ENCODE data around the gene MYRFL.
"Not testable (repeated sequence)": the region's sequence is repeated elsewhere in the genome, so short reads cannot be mapped to it uniquely, and the experiment has no call there.

MYRFL gene

DNA sequence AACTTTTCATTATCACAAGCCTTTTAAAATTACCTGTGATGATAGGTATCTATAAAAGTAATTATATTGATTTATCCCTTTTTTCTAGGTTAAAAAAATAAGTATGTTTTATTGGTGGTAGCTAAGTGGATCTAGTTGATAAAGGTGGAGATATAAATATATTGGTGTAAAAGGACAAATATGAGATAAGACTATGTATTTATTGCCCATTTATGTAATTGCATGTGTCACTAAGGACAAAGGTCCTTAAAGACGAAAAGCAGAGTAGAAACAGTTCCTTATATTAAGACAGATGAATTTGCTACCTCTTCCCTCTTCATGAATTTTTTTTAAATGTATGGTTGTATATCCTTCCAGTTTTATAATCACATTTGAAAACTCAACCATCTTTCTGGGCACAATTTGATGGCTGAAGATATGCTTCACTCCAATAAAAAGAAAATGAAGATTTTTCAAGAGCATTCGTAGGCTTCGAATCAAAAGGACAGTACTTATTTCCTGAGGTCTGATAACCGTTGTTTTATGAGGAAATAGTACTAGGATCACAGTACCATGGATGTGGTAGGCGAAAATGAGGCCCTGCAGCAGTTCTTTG is at the start of gene MYRFL:
MYRFL (plus strand) TSS at position 262 of the 595 bp plus-strand sequence; CDS start at position 553, 291 bp downstream.
- DNase-seq = no peak

DNA sequence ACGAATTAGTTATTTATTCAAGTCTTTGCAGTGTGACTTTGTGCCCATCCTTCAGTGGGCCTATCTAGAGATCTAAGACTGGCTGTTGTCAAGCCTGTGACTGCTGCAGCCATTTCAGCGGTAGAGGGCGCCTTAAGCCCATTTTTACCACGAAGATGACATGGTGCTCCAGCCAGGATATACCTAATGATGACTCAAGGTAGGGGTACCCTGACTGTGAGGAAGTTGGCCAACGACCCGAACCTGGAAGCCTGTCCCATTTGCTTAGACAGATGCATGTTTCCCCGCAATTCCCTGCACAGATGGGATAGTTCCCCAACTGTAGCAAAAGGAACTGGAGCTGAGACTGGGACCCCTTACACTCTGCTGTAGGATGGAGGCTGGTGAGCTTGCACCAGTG is 45.1 kb upstream of the MYRFL start:
- DNase-seq = no peak

DNA sequence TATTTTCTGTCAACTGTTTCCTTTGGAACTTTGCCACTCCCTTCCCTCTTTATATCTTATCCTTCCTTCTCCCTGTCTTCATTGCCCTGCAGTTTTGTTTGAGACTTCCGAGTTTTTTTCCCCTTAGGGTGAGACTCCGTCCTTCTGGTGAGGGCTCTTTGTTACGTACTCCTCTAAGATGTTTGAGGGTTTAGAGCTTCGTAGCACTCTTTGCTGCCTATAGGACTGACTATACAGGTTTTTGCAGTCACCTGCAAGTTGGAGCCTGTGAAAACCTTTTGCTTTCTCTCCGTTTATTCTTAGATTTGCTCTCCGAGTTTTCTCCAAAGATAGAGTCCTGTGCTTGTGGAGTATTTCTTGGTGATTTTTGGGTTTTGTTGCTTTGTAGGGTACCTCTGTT is 41.7 kb upstream of the MYRFL start:
- DNase-seq = no peak

DNA sequence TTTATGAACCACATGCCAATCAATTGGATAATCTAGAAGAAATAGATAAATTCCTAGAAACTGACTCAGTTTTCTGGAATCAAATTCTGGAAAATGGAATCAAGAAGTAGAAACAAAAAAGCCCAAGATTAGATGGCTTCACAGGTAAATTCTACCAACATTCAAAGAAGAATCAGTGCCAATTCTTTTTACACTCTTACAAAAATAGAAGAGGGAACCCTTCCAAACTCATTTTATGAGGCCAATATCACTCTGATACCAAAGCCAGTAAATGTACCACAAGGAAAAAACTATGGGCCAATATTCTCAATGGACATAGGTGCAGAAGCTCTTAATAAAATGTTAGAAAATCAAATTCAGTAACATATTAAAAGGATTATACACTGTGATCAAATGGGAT is 35.7 kb upstream of the MYRFL start:
- no peak for DNase-seq

DNA sequence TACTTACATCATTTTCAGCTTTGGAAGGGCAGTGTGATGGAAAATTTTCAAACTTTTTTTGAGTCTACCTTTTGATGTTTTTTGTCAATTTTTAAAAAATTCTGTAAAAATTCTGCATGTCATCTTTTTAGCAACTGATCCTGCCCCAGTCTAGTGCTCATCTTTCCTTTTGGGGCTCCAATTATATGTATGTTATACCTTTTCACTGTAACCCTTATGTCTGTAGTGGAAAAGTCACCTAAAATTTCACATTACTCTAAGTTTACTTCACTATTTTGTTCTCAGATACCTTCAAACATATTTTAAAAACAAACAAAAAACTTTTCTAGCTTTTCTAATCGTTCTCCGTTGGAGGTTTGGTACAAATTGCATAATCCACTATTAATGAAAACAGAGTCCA is 32.5 kb upstream of the MYRFL start:
- DNase-seq = no peak

DNA sequence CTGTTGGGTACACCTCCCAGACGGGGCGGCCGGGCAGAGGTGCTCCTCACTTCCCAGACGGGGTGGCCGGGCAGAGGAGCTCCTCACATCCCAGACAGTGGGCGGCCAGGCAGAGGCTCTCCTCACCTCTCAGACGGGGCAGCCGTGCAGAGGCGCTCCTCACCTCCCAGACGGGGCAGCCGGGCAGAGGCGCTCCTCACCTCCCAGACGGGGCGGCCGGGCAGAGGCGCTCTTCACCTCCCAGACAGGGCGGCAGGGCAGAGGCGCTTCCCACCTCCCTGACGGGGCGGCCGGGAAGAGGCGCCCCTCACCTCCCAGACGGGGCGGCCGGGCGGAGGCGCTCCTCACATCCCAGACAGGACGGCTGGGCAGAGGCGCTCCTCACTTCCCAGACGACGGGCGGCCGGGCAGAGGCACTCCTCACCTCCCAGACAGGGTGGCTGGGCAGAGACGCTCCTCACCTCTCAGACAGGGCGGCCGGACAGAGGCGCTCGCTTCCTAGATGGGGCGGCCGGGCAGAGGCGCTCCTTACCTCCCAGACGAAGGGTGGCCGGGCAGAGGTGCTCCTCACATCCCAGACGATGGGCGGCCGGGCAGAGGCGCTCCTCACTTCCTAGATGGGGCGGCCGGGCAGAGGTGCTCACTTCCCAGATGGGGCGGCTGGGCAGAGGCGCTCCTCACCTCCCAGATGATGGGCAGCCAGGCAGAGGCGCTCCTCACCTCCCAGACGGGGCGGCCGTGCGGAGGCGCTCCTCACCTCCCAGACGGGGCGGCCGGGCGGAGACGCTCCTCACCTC is 17.7 kb upstream of the MYRFL start:
- DNase-seq = not testable (repeated sequence)

DNA sequence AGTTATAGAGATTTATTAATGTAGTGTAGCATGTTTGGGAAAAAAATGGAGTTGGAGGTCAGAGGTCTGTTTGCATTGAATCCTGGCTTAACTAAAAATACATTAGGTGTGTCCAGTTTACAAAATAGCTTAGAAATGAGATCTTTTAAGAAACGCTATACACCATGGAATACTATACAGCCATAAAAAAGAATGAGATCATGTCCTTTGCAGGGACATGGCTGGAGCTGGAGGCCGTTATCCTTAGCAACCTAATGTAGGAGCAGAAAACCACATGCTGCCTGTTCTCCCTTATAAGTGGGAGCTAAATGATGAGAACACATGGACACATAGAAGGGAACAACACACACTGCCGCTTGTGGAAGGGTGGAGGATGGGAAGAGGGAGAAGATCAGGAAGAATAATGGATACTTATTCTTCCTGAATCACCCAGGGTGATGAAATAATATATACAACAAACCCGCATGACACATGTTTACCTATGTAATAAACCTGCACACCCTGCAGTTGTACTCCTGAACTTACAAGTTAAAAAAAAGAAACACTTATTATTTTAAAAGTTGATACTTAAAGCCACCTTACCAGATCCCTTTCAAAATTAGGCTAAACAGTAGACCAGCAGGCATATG is 14.0 kb upstream of the MYRFL start:
- no peak for DNase-seq

DNA sequence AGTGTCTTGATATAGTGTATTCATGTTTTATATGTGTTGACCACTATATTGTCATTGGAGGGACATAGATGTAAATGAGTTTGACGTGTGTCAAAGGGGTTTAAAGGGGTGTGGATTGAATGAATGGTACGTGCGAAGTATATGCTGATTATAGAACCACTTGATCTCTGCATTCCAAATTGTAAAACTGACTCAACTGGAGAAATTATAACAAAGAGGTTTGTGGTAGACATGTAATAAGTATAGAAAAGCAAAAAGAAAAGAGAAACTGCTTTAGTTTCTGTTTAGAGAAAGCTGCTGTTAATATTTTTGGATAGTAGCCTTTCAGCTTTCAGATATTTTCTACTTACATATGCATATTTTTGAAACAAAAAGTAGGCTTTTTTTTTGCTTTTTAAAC is 8.9 kb upstream of the MYRFL start:
- DNase-seq = no peak

GRCh38 chr12:69821032-69821455 is 4.0 kb upstream of the MYRFL start:
- DNase-seq = no peak

DNA sequence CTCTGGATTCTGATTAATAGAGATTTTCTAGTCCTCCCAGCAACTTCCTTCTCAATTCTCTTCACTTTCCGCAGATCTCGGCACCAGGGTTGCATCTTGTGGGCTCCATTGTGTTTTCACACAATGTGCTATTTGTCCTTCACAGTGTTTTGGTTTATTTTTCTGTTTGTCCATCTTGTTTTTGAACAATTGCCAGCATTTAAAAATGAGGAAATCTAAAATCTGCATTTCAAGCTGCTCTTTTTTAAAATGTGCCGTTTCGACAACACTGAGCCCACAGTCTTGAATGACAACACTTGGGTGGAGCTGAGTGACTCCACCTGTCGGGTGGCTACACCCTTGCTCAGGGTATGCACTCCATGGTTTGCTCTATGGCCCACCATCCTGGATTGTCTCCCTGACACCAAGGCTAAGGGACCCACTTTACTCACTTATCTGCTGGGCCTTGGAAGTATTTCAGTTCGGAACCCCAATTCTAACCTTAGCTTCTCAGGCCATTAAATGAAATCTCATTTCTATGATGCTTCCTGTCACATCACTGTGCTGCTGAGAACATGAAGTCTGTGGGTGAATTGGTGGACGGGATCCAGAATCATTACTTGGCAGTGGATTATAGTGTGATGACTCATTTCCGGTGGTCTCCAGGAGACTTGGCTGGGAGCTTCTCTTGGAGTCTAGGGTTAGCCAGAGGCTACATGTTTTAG is 3.4 kb upstream of the MYRFL start:
- DNase-seq = no peak

GRCh38 chr12:69822201-69822860 is 2.7 kb upstream of the MYRFL start:
- no peak for DNase-seq

DNA sequence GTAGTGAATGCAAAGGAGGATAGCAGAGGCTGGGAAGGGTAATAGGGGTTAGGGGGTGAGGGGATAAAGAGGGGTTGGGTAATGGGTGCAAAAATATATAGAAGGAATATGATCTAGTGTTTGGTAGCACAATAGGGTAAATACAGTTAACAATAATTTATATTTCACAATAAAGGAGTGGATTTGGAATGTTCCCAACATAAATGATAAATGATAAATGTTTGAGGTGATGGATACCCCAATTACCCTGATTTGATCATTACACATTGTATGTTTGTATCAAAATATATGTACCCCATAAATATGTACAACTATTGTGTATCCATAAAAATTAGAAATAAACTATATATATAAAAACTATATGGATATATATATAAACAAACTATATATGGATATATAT is 999 bp upstream of the MYRFL start:
- DNase-seq = no peak

- DNase-seq = no peak
Measured at GRCh38 chr12:69828897-69829296, 3.9 kb downstream of the MYRFL start.

DNA sequence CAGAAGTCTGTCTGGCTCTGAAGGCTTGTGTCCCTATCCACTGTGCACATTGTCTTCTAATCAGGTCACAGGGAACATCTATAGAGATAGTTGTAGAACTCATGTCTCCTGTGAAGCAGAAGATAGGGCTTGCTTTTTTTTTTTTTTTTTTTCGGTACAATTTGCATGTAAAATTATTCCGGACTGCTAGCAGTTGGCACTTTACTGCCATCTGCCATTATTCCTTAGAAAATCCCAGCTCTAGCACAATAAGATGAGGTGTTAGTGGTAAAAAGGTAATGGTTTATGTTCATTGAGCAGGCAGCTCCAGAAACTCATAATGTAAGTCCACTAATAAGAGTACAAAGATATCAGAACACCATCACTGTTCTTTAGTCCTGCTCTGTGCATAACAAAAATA is 8.7 kb downstream of the MYRFL start:
- DNase-seq = no peak

- DNase-seq = no peak
Measured at GRCh38 chr12:69834147-69834546, 9.1 kb downstream of the MYRFL start.

- no peak for DNase-seq
Measured at GRCh38 chr12:69834576-69834975, 9.5 kb downstream of the MYRFL start.

DNA sequence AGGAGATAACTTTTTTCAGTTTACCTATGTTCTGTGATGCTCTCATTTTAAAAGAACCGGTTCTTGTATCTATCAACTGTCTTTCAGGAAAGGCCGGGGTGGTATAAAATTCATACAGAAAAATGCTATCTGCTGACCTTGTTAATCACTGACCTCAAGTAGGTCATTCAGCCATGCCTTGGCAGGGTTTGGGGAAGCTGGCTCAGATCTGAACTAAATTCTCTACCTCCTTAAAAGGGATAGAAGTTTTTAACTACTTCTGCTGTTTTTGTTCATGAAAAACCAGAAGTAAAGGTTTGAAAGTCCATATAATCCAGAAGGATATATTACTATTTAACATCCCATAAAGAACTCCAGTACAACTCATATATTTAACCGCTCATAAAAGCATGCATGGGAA is 10.1 kb downstream of the MYRFL start:
- DNase-seq = no peak

DNA sequence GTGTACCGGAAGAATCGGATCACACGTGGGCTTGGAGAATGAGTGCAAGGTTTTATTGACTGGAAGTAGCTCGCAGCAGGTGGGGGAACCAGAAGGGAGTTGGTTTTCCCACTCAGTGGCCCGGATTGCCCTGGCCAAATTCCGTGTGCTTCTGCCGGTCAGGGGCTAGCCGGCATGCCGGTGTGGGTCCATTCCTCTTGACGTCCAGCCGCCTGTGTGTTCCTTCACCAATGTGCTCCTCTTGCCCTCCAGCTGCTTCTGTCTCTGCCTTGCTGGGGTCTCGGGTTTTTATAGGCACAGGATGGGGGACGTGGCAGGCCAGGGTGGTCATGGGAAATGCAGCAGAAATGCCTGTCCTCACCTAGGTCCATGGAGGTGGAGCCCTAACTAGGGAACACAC is 11.0 kb downstream of the MYRFL start:
- DNase-seq = no peak

- no peak for DNase-seq
Measured at GRCh38 chr12:69837191-69837590, 12.2 kb downstream of the MYRFL start.

GRCh38 chr12:69837657-69838415 is 12.8 kb downstream of the MYRFL start:
- no peak for DNase-seq

GRCh38 chr12:69840727-69841126 is 15.7 kb downstream of the MYRFL start:
- no peak for DNase-seq

- no peak for DNase-seq
Measured at GRCh38 chr12:69843608-69844007, 18.6 kb downstream of the MYRFL start.
